Mucosa of descending colon (tissue), 3 donors: ENCODE data around the gene UQCR11. TPM values are rescaled to one million over a fixed set of nuclear protein-coding genes. Genes with fewer than 3 reads are reported as not detected.

Source experiments
- ATAC-seq: fragments of 200-7000 bp; cut with Tn5 transposase; one replicate; pipeline ENCODE4 v1.9.1; 2020; ENCODE audit warnings: mild to moderate bottlenecking, moderate library complexity
- DNase-seq, 3 donors: peaks; one replicate each; pipeline ENCODE4 v3.0.0-alpha.2; 2020
- H3K36me3 ChIP-seq: fragments of 200-600 bp; one replicate; pipeline ENCODE4 v1.8.0; 2021; ENCODE audit warnings: low read depth, mild to moderate bottlenecking
- H3K4me1 ChIP-seq: fragments of 200-600 bp; one replicate; pipeline ENCODE4 v1.8.0; 2021; ENCODE audit warnings: low read depth, mild to moderate bottlenecking
- H3K4me3 ChIP-seq: fragments of 200-600 bp; one replicate; pipeline ENCODE4 v1.8.0; 2021; ENCODE audit warnings: mild to moderate bottlenecking
- H3K9me3 ChIP-seq: fragments of 200-600 bp; one replicate; pipeline ENCODE4 v1.8.0; 2021; ENCODE audit warnings: mild to moderate bottlenecking
- intact Hi-C, 2 donors: fragments of 100-400 bp; cut with DNase I in 1 of 2; cut with micrococcal nuclease in 1 of 2; formaldehyde crosslinking; loops; one replicate each; pipeline versions ENCODE4 v1.11.0 to v1.11.1; 2022; cut with DNase I, micrococcal nuclease
- total RNA-seq, 3 donors: library from RNA; stranded (reverse); fragmentation: NEBNext Ultra II Directional in 2 of 3; extraction: Animal tissue kit (Norgen Biotek cat#: 25700) in 2 of 3; gene quantifications; one replicate each; pipeline versions ENCODE4 v1.2.1 to v1.2.4, GENCODE V29; 2021 to 2023
- TF ChIP-seq, protein P1 (sequence below): fragments of 200-600 bp; IDR thresholded peaks from one replicate; pipeline ENCODE4 v1.8.0; 2022; ENCODE audit warnings: antibody characterized with exemption, mild to moderate bottlenecking
- donor health status: DM: no; HTN: no; CAD: no; lungs with moderate emphysema.
- donor health status: DM: no; HTN: no; CAD: no.
- donor health status: DM: no; HTN: yes; CAD: no.

The UQCR11 gene
- total RNA-seq, 3 donors from 2014 or later: 265 to 301 (median 272) TPM

DNA sequence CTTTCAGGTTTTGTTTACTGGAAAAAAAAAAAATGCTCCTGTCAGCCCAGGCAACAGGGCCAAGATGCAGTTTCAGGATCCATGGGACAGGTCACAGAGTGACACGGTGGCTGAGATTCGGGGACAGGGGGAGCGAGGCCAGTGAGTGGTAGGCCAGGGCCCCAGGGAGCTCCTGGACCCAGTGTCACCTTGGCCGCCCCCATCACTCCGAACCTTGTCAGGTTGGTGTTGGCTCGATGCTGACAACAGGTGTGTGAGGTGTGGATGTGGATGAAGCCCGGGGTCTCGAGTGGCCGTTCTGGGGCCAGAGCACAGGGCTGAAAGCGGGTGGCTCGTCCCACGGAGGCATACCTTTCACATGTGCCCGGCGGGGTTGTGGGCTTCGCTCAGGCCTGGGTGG lies 6.1 kb upstream of the UQCR11 start:
- intact Hi-C loops: no loop called here
- TF ChIP-seq, protein P1, sequence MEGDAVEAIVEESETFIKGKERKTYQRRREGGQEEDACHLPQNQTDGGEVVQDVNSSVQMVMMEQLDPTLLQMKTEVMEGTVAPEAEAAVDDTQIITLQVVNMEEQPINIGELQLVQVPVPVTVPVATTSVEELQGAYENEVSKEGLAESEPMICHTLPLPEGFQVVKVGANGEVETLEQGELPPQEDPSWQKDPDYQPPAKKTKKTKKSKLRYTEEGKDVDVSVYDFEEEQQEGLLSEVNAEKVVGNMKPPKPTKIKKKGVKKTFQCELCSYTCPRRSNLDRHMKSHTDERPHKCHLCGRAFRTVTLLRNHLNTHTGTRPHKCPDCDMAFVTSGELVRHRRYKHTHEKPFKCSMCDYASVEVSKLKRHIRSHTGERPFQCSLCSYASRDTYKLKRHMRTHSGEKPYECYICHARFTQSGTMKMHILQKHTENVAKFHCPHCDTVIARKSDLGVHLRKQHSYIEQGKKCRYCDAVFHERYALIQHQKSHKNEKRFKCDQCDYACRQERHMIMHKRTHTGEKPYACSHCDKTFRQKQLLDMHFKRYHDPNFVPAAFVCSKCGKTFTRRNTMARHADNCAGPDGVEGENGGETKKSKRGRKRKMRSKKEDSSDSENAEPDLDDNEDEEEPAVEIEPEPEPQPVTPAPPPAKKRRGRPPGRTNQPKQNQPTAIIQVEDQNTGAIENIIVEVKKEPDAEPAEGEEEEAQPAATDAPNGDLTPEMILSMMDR: no peak
- no peaks in the 10 kb centered on the region for H3K9me3 ChIP-seq
- ATAC-seq (no peak), DNase-seq (no peak)
- H3K4me3 ChIP-seq: no peak overlapping the region
- H3K36me3 ChIP-seq: no peaks in the 10 kb centered on the region
- H3K4me1 ChIP-seq: peaks cover 7% of the 10 kb centered on the region

DNA sequence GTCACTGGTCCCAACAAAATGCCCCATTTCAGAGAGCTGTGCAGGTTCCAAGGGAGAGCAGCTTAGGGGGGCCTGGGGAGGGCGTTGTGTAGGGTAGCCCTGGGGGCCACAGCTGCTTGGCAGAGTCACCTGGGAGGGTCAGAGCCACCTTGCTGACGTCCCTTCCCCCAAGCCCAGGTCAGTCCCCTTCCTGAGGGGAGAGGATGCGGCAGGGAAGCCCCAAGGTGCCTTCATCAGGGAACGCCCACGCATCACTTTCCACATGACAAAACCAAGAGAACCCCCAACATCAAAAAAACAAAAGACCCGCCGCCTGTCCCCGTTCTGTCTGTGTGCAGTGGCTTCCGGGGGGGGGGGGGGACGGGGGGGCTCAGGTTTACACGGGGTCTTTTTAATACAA lies 5.3 kb upstream of the UQCR11 start:
- TF ChIP-seq, protein P1: no peak
- ATAC-seq: no peak
- intact Hi-C loops: no loop called here
- no peak for DNase-seq
- no peaks in the 10 kb centered on the region for H3K9me3 ChIP-seq
- no peak overlapping the region for H3K4me3 ChIP-seq
- peaks cover 10% of the 10 kb centered on the region for H3K4me1 ChIP-seq
- H3K36me3 ChIP-seq: no peaks in the 10 kb centered on the region

DNA sequence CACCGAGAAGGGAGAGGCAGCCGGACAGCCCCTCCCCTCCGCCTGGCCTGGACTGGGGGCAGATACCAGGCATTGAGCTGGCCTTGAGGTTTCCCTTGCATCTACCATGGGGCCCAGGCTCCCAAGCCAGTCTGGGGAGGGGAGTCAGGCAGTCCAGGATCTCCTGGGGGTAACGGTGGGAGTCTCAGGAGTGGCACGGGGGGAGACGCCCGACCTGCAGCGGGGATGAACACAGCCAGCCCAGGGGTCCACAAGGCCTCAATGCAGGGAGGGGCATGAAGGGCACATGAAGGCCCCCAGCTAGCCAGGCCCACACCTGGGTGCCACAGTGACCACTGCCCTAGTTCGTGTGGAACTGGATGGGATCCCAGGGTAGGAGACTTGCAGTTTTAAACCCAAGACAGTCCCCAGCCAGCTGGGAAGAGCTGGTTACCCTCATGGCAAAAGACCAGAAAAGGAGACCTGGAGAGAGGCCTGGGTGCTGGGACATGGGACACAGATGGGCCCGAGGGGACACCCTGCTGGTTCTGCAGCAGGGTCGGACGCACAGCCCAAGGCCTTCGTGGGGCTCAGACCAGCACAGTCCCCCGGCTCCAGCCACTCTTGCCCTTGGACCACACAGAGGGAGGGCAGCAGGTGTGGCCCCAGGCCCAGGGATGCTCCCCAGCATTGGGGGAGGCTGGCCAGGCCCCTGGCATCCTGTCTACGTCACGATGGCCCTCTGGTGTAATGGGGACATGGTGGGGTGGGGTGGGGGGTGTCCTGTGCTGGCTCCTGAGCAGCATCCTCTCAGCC lies 4.6 kb upstream of the UQCR11 start:
- Histone ChIP-seq H3K4me1 (peaks cover 10% of the 10 kb centered on the region), H3K4me3 (no peak overlapping the region), H3K9me3 (no peaks in the 10 kb centered on the region), H3K36me3 (no peaks in the 10 kb centered on the region)
- no peak for ATAC-seq
- intact Hi-C loops: no loop called here
- TF ChIP-seq, protein P1: no peak
- no peak for DNase-seq

DNA sequence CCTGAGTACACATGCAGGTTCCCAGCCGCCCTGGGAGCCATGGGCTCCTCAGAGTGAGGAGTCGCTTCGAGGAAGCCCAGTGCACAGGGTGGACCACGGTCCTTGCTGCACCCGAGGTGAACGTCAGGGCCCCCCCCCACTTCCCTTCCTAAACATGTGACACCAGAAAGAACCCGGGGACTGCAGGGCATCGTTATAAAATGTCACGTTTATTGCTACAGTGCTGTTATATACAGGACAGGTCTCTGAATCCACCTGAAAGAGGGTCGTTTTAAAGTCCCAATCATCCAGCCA lies 3.8 kb upstream of the UQCR11 start:
- no peak overlapping the region for H3K4me3 ChIP-seq
- peak in 1 of 3 donors; percentile 43 for DNase-seq
- TF ChIP-seq, protein P1: no peak

DNA sequence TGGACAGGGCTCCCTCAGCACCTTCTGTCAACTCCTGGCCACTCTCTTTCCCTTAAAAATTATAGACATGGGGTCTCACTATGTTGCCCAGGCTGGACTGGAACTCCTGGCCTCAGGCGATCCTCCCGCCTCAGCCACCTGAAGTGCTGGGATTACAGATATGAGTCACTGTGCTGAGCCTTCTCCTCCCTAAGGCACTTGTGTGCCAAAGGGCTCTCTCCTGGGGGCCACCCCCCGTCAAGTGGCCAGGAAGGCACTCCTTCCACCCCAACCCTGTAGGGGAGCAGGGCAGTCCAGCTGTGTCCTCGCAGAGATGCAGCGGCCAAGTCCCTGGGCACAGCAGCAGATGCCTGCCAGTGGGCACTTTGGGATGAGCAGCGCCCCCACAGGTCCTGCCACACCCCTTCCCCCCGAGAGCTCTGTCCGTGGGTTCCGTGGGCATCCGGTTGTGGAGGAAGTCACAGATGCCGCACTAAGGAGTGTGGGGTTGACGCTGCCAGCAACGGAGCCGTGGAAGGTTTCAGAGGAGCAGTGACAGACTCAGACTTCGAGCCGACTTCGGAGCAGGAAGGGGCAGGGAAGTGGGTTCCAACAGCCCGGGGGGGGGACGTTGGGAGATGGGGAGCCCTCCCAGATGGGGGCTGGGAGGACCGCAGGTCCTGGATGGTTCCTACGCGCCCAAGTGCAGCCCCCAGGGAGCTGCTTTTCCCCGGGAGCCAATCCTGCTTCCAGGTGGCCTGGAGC lies 3.3 kb upstream of the UQCR11 start:
- Histone ChIP-seq H3K4me1 (peaks cover 21% of the 10 kb centered on the region), H3K36me3 (no peaks in the 10 kb centered on the region), H3K9me3 (no peaks in the 10 kb centered on the region), H3K4me3 (no peak overlapping the region)
- intact Hi-C loops: no loop called here
- no peak for ATAC-seq
- TF ChIP-seq, protein P1: no peak
- no peak for DNase-seq

More for the DNA sequence above, 3.8 kb upstream of the UQCR11 start:
- H3K4me1 ChIP-seq: peaks cover 16% of the 10 kb centered on the region
- intact Hi-C loops: no loop called here
- H3K9me3 ChIP-seq: no peaks in the 10 kb centered on the region
- no peaks in the 10 kb centered on the region for H3K36me3 ChIP-seq
- no peak for ATAC-seq
